Activated CD4-positive, alpha-beta memory T cell treated with anti-CD3 and anti-CD28 coated beads for 36 hours (primary cell): ENCODE data around the gene PPP2R2D. TPM values are rescaled to one million over a fixed set of nuclear protein-coding genes. Genes with fewer than 3 reads are reported as not detected.

Experiments used
- CTCF ChIA-PET: fragments of 350-600 bp; sonication (Branson Sonifier 250); formaldehyde crosslinking; loops from one replicate; lab custom pipeline; 2021; ENCODE audit warnings: antibody characterized with exemption, inconsistent platforms; lab: Charles Lee
- POLR2A ChIA-PET: fragments of 350-600 bp; sonication (Branson Sonifier 250); formaldehyde crosslinking; loops from one replicate; lab custom pipeline; 2021; ENCODE audit warnings: antibody characterized with exemption; lab: Charles Lee
- DNase-seq: peaks from one replicate; pipeline ENCODE4 v3.0.0-alpha.2; 2020
- H3K27ac Mint-ChIP-seq: one replicate; pipeline ENCODE4 v1.8.0; 2021; ENCODE audit warnings: mixed read lengths
- H3K27me3 Mint-ChIP-seq: one replicate; pipeline ENCODE4 v1.8.0; 2021; ENCODE audit warnings: mixed read lengths
- H3K36me3 Mint-ChIP-seq: one replicate; pipeline ENCODE4 v1.8.0; 2021; ENCODE audit warnings: mixed read lengths
- H3K4me1 Mint-ChIP-seq: one replicate; pipeline ENCODE4 v1.8.0; 2021; ENCODE audit warnings: low read depth, mixed read lengths
- H3K4me3 Mint-ChIP-seq: one replicate; pipeline ENCODE4 v1.8.0; 2021; ENCODE audit warnings: mild to moderate bottlenecking, mixed read lengths
- H3K9me3 Mint-ChIP-seq: one replicate; pipeline ENCODE4 v1.8.0; 2021; ENCODE audit warnings: mixed read lengths
- intact Hi-C: fragments of 100-400 bp; cut with micrococcal nuclease; formaldehyde crosslinking; loops from one replicate; pipeline ENCODE4 v1.15.1; 2023
- total RNA-seq, 2 experiments: library from RNA; stranded (reverse); gene quantifications; one replicate each; pipeline ENCODE4 v1.2.3, GENCODE V29; 2021

Gene PPP2R2D
- total RNA-seq, 2 experiments from 2014 or later = 31.9 to 32.3 TPM

DNA sequence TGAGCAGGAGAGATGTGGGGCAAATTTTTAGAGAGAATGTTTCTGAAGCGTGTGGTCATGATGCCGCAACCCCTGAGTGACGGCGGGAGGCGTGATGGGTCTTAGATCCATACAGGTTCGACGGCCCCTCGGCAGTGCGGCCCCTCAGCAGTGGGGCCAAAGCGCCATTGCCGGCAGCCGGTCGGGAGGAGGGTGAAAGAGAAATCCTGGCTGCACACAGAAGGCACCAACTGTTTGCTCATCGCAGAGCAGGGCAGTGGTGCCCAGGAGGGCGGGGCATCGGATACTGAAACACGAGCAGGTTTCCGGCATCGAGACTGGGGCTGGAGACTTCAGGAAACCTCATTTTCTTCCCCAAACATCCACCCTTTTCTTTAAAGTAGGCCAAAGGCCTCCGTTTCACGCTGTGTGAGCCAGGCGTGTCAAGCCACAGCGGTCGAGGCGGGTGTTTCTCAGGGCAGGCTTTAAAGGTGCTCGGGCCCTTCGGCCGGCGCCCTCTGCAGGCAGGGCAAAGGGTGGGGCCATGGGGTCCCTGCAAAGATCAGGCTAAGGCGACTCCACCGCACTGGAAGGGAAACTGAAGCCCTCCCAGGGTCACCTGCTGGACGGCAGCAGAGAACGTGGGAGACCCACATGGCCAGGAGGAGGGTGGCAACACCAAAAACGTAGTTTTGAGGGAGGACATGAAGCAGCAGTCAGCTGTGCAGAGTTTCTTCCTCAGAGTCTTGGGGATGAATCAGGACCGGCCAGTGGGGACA is 42.0 kb upstream of the PPP2R2D start:
- ChIA-PET CTCF (no interaction called here), POLR2A (no interaction called here)
- Mint-ChIP-seq H3K4me3 (no peak overlapping the region), H3K36me3 (no peaks in the 10 kb centered on the region), H3K27me3 (peaks cover 6% of the 10 kb centered on the region), H3K27ac (no peak overlapping the region), H3K9me3 (no peaks in the 10 kb centered on the region), H3K4me1 (no peaks in the 10 kb centered on the region)
- no peak for DNase-seq
- intact Hi-C loops = no loop called here

DNA sequence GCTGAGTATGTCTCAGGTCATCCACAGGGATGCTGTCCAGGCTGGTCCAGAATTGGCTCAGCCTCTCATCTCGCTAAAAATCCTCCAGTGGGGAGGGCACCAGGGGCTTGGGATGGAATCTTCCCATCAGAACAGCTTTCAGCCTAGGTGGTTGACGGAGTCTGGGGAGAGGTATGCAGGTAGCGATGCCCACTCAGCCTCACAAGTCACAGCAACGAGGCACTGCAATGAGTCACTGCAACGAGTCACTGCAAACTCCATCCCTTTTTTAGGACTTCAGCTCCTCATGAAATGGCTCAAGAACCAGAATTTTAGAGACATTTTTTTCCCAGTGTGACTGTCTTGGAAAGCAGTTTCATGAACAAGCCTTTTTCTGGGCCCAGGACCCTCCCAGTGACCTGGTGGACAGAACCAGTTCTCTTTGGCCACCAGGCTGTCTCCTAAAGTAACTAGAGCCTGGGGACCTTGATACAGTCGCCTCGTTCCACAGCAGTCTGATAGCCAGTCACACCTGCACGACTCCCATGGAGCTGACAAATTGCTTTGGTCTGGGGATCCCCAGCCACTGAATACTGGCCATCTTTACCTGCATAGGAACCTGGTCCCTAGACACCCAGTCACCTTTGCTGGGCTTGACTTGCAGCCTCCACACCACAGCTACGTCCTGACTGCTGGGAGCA is 41.3 kb upstream of the PPP2R2D start:
- no peaks in the 10 kb centered on the region for H3K9me3 Mint-ChIP-seq
- no peaks in the 10 kb centered on the region for H3K36me3 Mint-ChIP-seq
- no peak overlapping the region for H3K27ac Mint-ChIP-seq
- ChIA-PET POLR2A (no interaction called here), CTCF (no interaction called here)
- H3K4me3 Mint-ChIP-seq = no peak overlapping the region
- H3K4me1 Mint-ChIP-seq = no peaks in the 10 kb centered on the region
- peaks cover 10% of the 10 kb centered on the region for H3K27me3 Mint-ChIP-seq
- intact Hi-C loops = no loop called here
- DNase-seq = no peak

DNA sequence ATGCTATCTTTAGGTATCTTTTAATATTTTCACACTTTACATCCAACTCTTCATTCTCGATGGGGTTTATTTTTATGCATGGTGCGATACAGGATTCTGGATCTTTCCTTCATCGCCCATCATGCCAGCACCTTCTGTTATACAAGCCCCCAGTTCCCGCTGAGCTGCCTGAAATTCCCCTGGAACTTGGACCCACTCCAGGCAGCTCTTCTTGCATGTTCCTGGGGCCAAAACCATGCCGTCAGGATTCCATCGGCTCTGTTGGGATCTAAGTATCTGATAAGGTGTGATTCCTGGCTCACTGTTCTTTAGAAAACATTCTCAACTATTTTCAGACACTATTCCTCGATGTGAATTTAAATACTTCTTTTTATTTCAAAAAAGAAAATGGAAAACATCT is 40.5 kb upstream of the PPP2R2D start:
- Mint-ChIP-seq H3K27ac (no peak overlapping the region), H3K9me3 (no peaks in the 10 kb centered on the region), H3K4me1 (no peaks in the 10 kb centered on the region), H3K27me3 (peaks cover 13% of the 10 kb centered on the region), H3K4me3 (no peak overlapping the region), H3K36me3 (no peaks in the 10 kb centered on the region)
- ChIA-PET POLR2A (no interaction called here), CTCF (no interaction called here)
- intact Hi-C loops = no loop called here
- no peak for DNase-seq

- Mint-ChIP-seq H3K27me3 (peaks cover 13% of the 10 kb centered on the region), H3K9me3 (no peaks in the 10 kb centered on the region), H3K36me3 (no peaks in the 10 kb centered on the region), H3K4me1 (no peaks in the 10 kb centered on the region), H3K4me3 (no peak overlapping the region), H3K27ac (no peak overlapping the region)
- ChIA-PET POLR2A (no interaction called here), CTCF (no interaction called here)
- DNase-seq = peak; percentile 4
- intact Hi-C loops = no loop called here
Measured at GRCh38 chr10:131860806-131861440, 39.9 kb upstream of the PPP2R2D start.

- intact Hi-C loops = no loop called here
- peaks cover 16% of the 10 kb centered on the region for H3K27me3 Mint-ChIP-seq
- H3K4me3 Mint-ChIP-seq = no peak overlapping the region
- no peak overlapping the region for H3K27ac Mint-ChIP-seq
- no peaks in the 10 kb centered on the region for H3K4me1 Mint-ChIP-seq
- H3K9me3 Mint-ChIP-seq = no peaks in the 10 kb centered on the region
- ChIA-PET CTCF (no interaction called here), POLR2A (no interaction called here)
- no peak for DNase-seq
- H3K36me3 Mint-ChIP-seq = no peaks in the 10 kb centered on the region
Measured at GRCh38 chr10:131862548-131862947, 38.3 kb upstream of the PPP2R2D start.

DNA sequence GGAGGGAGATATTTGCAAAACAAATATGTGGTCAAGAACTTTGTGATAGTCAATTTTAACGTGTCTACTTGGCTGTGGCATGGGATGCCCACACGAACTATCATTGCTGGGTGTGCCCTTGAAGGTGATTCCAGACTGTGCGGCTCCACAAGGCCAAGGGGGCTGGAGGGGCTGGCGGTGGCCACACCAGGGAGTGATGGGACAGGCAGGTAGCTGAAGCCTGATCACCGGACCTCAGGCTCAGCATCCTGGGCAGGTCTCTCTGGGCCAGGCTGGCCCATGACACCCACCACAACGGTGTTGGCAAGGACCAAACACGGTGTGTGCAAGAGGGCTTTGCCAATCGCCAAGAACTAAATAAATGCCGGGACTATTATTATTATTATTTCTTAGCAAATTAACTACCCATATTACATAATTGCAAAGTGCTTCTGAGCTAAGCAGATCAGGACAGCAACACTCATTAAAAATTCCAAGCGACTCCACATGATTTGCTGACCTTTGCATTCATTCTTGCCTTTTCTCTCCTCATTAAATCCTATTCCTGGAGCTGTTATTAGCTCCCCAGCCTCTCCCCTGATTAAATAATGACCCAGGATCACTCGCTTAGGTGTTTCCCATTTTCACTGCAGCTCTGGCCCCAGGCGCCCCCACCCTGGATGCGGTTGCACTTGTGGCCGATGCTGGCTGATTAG is 35.4 kb upstream of the PPP2R2D start:
- Mint-ChIP-seq H3K27me3 (peaks cover 13% of the 10 kb centered on the region), H3K36me3 (no peaks in the 10 kb centered on the region), H3K4me1 (no peaks in the 10 kb centered on the region), H3K4me3 (no peak overlapping the region), H3K9me3 (no peaks in the 10 kb centered on the region), H3K27ac (no peak overlapping the region)
- ChIA-PET CTCF (no interaction called here), POLR2A (no interaction called here)
- intact Hi-C loops = no loop called here
- no peak for DNase-seq

DNA sequence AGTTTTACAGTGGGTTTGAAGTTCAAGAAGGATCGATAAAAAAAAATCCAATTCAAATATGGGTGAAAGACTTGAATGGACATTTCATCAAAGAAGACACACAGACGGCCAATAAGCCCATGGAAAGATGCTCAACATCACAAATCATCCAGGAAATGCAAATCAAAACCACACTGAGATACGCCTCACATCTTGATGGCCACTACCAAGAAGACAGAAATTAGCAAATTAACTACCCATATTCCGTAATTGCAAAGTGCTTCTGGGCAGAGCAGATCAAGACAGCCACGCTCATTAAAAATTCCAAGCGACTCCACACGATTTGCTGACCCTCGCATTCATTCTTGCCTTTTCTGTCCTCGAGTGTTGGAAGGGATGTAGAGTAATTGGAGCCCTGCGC is 34.1 kb upstream of the PPP2R2D start:
- peaks cover 9% of the 10 kb centered on the region for H3K27me3 Mint-ChIP-seq
- H3K27ac Mint-ChIP-seq = no peak overlapping the region
- no peaks in the 10 kb centered on the region for H3K9me3 Mint-ChIP-seq
- CTCF ChIA-PET = no interaction called here
- H3K4me1 Mint-ChIP-seq = no peaks in the 10 kb centered on the region
- intact Hi-C loops = no loop called here
- H3K36me3 Mint-ChIP-seq = no peaks in the 10 kb centered on the region
- POLR2A ChIA-PET = no interaction called here
- no peak overlapping the region for H3K4me3 Mint-ChIP-seq
- DNase-seq = no peak

GRCh38 chr10:131868436-131868835 is 32.4 kb upstream of the PPP2R2D start:
- Mint-ChIP-seq H3K9me3 (no peaks in the 10 kb centered on the region), H3K27ac (no peak overlapping the region), H3K27me3 (peaks cover 9% of the 10 kb centered on the region), H3K4me1 (no peaks in the 10 kb centered on the region), H3K4me3 (no peak overlapping the region), H3K36me3 (no peaks in the 10 kb centered on the region)
- CTCF ChIA-PET = interaction anchor here (0.6 kb wide), 1 partner anchor 822 kb away, joined by 4 read pairs; no protein-coding TSS in a partner anchor
- DNase-seq = no peak
- intact Hi-C loops = no loop called here
- POLR2A ChIA-PET = no interaction called here

DNA sequence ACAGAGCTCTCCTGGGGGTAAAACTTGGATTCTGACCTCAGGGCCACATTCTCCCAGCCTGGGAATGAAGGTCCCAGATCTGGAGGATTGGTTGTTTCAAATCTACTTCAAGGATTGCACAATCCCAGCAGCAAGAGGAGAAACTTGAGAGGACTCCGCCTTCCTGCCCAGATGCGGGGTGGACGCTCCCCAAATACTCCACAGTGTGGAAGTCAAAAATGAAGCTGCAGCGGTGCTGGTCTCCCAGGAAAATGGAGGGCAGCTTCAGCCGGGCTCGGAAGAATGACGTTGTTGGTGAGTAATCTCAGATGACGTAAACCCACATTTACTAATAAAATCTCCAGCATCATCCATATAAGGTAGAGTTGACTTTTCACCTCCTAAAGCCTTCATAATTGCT is 31.5 kb upstream of the PPP2R2D start:
- no peaks in the 10 kb centered on the region for H3K4me1 Mint-ChIP-seq
- POLR2A ChIA-PET = no interaction called here
- intact Hi-C loops = no loop called here
- no peak overlapping the region for H3K27ac Mint-ChIP-seq
- DNase-seq = no peak
- CTCF ChIA-PET = no interaction called here
- H3K27me3 Mint-ChIP-seq = peaks cover 10% of the 10 kb centered on the region
- H3K36me3 Mint-ChIP-seq = no peaks in the 10 kb centered on the region
- no peak overlapping the region for H3K4me3 Mint-ChIP-seq
- H3K9me3 Mint-ChIP-seq = no peaks in the 10 kb centered on the region

DNA sequence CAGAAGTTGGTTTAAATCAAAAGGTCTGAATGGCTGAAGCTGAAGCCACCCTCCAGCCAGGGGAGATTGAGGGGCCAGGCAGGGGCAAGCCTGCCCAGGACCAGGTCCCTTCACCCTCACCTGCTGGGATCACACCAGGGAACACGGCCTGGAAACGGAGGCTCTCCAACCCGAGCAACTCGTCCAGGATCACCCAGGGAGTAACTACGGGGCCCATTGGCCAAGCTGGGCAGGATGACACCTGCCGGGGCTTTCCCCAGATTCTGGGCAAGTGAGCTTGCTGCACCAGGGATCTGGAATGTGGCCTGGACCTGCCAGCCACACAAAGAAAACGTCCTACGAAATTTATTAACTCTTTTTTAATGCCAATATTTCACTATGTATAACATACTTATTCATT is 30.4 kb upstream of the PPP2R2D start:
- Mint-ChIP-seq H3K27me3 (peaks cover 12% of the 10 kb centered on the region), H3K9me3 (no peaks in the 10 kb centered on the region), H3K27ac (no peak overlapping the region), H3K4me3 (no peak overlapping the region), H3K4me1 (peaks cover 3% of the 10 kb centered on the region), H3K36me3 (no peaks in the 10 kb centered on the region)
- ChIA-PET POLR2A (interaction anchor here (0.7 kb wide), 1 partner anchor 56 kb away, joined by 3 read pairs; no protein-coding TSS in a partner anchor), CTCF (no interaction called here)
- no peak for DNase-seq
- intact Hi-C loops = no loop called here

DNA sequence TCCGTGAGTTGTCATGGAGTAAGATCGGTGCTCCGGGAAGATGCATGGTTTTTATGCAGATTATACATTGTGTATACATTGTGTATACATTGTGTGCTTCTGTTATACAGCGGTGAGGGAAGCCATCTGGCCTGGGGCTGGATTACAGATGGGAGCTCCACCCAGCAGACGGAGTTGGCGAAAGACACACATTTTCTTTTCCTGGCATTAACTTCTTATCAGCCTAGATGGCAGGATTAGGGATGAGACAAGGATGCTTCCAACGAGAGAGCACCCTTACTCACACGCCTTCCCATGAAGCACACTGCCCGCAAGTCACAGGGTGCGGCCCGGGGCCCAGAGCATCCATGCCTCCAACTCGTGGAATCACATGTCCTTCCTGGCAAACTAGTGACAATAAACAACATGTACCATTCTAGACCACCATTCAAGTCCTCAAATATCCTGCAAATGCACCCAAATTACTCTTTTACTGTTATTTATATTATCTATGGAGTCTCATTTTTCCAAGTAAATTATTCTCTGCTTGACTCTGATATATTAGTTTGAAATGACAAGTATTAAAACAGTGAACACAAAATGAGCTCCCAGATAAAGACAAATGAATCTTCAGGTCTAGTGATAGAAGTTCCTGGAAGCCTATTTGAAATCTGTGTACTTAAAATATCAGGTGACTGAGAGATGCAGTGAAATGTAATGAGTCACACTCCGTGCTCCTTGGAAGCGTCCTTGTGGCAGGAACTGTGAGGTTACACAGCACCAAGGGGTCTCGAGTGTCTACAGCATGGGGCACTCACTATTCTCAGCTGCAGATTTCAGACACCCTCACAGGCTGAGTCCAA is 29.8 kb upstream of the PPP2R2D start:
- peaks cover 3% of the 10 kb centered on the region for H3K4me1 Mint-ChIP-seq
- no peaks in the 10 kb centered on the region for H3K9me3 Mint-ChIP-seq
- no peaks in the 10 kb centered on the region for H3K36me3 Mint-ChIP-seq
- intact Hi-C loops = no loop called here
- POLR2A ChIA-PET = interaction anchor here (0.7 kb wide), 1 partner anchor 56 kb away, joined by 3 read pairs; no protein-coding TSS in a partner anchor
- H3K4me3 Mint-ChIP-seq = no peak overlapping the region
- CTCF ChIA-PET = no interaction called here
- no peak overlapping the region for H3K27ac Mint-ChIP-seq
- no peak for DNase-seq
- peaks cover 16% of the 10 kb centered on the region for H3K27me3 Mint-ChIP-seq
